ENCODE data around the gene TFDP1. TPM values are rescaled to one million over a fixed set of nuclear protein-coding genes. Genes with fewer than 3 reads are reported as not detected.

TFDP1 gene
- polyA plus RNA-seq, 1 donor, result 45.7 TPM

- no peak for DNase-seq (ENCODE audit: low read depth)
Observed at GRCh38 chr13:113597391-113598080, 13.0 kb downstream of the TFDP1 start.

DNA sequence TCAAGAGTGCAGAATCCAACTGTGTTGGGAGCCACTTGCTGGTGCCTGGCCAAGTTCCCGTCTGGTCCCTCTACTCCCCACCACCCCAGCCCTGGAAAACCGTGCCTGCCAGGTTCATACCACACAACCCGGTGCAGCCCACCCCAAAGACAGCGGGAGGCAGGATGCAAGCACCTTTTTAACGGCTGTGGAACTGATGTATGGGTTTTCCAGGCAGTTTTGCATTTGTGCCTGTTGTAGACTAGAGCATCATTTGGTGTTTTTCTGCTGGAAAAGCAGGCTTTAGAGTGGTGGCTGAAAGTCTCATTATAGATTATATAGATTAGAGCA lies 13.5 kb downstream of the TFDP1 start:
- DNase-seq (ENCODE audit: low read depth), result no peak

- DNase-seq (ENCODE audit: low read depth), result no peak
Observed at GRCh38 chr13:113598481-113598880, 13.9 kb downstream of the TFDP1 start.

- DNase-seq (ENCODE audit: low read depth), result no peak
Observed at GRCh38 chr13:113599391-113599790, 14.8 kb downstream of the TFDP1 start.

- no peak for DNase-seq (ENCODE audit: low read depth)
Observed at GRCh38 chr13:113601166-113602070, 16.9 kb downstream of the TFDP1 start.

- no peak for DNase-seq (ENCODE audit: low read depth)
Observed at GRCh38 chr13:113602291-113602988, 17.9 kb downstream of the TFDP1 start.

- no peak for DNase-seq (ENCODE audit: low read depth)
Observed at GRCh38 chr13:113603116-113603710, 18.7 kb downstream of the TFDP1 start.

DNA sequence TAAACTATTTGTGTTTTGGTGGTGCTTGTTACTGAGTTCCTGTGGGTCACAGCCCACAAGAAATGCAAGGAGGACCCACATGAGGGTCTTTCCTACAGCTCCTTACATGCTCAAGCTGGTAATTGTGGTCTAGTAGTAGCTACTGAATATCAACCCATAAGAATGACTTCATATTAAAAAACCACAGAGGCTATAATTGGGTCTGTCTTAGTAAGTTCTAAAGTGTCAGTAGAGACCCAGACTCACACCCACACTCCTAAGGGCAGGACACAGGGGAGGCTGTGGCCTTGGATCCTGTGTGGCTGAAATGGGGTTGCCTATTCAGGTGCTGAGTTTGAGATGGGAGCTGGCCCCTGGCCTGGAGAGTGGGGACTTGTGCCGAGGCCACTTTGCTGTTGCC lies 19.6 kb downstream of the TFDP1 start:
- no peak for DNase-seq (ENCODE audit: low read depth)

- no peak for DNase-seq (ENCODE audit: low read depth)
Observed at GRCh38 chr13:113605461-113605860, 20.9 kb downstream of the TFDP1 start.

- no peak for DNase-seq (ENCODE audit: low read depth)
Observed at GRCh38 chr13:113605866-113606438, 21.4 kb downstream of the TFDP1 start.

DNA sequence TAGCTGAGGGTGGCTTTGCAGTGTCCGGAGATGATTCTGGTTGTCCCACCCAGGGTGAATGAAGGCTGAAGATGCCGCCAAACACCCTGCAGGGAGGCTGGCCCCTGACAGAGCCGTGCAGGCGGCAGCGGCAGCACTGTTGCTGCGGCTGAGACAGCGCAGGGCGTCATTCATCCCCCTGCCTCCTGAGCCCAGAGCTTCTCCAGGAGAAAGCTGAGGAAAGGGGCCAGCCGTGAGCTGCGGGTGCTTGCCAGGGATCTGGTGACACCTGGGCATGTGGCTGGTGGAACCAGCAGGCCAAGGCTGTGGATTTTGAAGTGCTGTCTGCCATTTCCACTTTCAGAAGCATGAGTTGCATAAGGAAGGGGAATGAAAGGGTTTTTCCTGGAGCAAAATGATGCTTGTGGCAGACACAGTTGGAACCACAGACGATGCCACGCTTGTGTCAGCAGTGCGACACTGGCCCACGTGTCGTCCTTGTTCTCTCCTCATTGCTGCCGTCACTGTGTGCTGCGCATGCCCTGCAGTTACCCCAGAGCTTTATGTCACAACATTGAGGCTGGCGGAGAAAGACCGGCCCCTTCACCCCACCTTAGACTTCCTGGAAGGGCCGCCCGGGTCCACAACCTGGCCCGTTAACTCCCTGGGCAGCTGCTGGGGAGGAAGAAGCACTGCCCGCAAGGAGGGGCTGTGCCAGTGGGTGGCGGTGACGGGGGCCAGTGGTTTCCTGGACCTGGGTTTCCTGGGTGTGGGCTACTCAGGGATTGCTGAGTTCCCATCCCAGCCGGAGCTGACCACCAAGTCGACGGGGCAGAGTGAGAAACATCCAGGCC lies 22.7 kb downstream of the TFDP1 start:
- no peak for DNase-seq (ENCODE audit: low read depth)

DNA sequence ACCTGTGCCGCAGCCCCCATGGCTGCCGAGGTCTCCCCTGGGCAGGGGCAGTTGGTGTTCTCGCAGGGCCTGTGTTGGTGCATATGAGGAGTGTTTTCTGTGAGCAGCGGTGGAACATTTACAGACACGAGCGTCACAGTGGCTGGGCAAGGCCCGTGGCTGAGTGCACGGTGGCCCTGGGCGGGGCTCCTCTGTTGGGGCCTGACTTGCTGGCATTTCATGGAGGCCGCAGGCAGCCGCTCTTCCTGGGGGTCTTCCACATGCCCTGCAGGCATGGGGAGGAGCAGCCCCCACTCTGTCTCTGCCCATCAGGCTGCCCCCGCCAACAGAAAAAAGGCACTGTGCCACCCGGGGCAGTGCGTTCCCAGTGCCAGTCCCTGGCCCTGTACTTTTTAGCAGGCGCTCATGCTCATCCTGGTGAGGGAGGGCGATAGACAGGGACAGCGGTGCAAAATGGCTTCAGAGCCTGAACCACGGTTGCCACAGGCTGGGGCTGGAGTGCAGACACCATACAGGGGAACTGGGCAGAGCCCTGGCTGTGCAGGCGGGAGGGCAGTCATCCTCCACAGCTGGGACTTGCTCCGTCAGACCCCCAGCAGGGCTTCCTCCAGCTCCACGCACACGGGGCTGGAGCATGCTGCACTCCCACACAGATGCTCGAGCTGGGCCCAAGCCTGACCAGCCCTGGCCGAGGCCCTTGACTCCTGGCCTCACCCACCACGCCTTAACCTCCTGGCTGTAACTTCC lies 23.5 kb downstream of the TFDP1 start:
- no peak for DNase-seq (ENCODE audit: low read depth)

DNA sequence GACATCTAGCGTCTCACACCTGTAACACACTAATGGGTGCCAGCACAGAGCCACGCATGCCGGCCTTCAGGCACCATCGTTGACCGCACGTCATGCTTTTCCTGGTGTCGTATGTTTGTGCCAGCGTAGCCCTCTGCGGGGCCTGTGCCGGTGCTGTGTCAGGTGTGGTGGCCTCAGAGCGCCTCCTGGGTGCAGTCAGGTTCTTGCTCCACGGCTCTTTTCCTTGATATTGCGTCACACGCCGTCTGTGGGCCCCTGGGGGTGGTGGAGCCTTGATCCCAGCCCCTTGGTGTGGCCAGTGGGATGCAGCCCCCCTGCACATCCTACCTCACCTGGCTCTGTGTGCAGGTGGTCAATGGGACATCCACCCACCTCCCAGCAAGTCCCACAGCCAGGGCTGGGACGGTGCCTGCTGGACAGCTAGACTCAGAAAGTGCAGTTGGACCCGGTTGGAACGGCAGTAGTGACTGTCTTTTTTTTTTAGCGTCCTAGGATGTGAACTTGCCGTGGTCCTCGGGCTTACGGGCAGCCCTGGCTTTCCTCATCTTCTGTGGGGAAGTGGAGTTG lies 24.5 kb downstream of the TFDP1 start:
- DNase-seq (ENCODE audit: low read depth), result no peak

GRCh38 chr13:113609616-113610015 lies 25.1 kb downstream of the TFDP1 start:
- DNase-seq (ENCODE audit: low read depth), result no peak

DNA sequence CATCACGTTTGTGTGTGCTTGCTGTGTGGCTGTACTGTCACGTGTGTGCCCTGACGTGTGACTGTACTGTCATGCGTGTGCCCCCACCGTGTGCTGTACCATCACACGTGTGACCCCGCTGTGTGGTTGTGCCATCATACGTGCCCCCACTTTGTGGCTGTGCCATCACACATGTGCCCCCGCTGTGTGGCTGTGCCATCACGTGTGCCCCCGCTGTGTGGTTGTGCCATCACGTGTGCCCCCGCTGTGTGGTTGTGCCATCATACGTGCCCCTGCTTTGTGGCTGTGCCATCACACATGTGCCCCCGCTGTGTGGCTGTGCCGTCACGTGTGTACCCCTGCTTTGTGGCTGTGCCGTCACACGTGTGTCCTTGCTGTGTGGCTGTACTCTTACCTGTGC lies 25.7 kb downstream of the TFDP1 start:
- DNase-seq (ENCODE audit: low read depth), result no peak

GRCh38 chr13:113611996-113612395 lies 27.4 kb downstream of the TFDP1 start:
- no peak for DNase-seq (ENCODE audit: low read depth)

DNA sequence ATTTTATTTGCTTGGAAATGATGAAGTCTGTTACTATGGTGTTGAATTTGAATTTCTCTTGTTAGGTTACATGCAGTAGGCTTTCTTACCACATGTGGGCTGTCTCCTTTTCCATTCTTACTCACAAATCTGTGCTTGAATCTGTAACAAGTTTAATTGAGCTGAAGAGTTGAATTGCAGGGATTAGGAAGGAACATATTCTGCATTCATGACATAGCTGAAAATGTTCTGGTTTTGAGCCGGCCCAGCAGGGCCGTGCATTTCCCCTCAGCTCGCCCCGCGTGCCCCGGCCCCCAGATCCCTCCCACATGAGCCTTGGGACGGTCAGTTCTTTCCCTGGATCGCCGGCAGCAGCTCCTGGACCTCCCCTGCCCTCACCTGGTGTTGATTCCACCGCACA lies 28.1 kb downstream of the TFDP1 start:
- no peak for DNase-seq (ENCODE audit: low read depth)

GRCh38 chr13:113613789-113614379 lies 29.3 kb downstream of the TFDP1 start:
- DNase-seq (ENCODE audit: low read depth), result no peak

DNA sequence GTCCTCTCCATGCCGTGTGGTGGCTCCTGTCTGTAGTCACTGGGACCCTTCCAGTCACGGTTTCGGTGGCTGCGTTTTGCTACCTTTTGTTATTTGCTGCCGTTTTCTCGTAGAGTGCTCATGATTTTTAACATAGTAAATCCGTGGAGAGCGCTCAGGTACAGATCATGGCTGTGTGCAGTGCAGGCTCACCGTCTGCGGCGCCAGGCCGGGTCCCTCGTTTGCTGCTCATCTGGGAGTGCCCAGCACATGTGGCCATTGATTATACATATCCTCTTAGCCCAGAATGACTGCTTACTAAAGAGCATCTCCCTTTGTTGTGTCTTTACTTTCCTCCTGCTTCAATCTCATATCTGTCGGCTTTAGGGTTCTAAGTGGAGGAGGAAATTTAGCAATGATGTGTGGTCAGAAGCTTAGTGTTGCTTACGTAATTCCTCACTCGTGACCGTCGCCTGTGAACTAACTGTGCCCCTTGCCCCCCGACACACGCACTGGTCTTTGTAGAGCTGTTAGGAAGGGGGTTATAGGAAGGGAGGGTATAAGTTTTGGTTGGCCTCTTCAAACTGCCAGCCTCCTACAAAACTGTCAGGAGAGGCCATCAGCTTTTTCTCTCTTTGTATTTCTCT lies 31.8 kb downstream of the TFDP1 start:
- no peak for DNase-seq (ENCODE audit: low read depth)
